Neural progenitor cell (in vitro differentiated cells): ENCODE results near the gene DHRS4L2.
"Not testable (repeated sequence)": the region's sequence is repeated elsewhere in the genome, so short reads cannot be mapped to it uniquely, and the experiment has no call there.

Experiments used
- EZH2 ChIP-seq: fragments of 200-600 bp; sonication (generic); IDR thresholded peaks from 2 replicates; pipeline ENCODE4 v1.6.1; 2017; ENCODE audit warnings: antibody characterized with exemption, mild to moderate bottlenecking, moderate library complexity
- TF ChIP-seq, protein P1 (sequence below): fragments of 200-600 bp; sonication (generic); IDR thresholded peaks from 2 replicates; pipeline ENCODE4 v1.5.1; 2017; ENCODE audit warnings: antibody characterized with exemption, mild to moderate bottlenecking

DNA sequence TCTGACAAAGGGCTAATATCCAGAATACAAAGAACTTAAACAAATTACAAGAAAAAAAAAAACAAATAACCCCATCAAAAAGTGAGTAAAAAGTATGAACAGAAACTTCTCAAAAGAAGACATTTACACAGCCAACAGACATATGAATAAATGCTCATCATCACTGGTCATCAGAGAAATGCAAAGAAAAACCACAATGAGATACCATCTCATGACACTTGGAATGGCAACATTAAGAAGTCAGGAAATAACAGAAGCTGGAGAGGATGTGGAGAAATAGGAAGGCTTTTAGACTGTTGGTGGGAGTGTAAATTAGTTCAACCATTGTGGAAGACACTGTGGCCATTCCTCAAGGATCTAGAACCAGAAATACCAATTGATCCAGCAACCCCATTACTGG is 30.2 kb downstream of the DHRS4L2 start:
- TF ChIP-seq, protein P1, sequence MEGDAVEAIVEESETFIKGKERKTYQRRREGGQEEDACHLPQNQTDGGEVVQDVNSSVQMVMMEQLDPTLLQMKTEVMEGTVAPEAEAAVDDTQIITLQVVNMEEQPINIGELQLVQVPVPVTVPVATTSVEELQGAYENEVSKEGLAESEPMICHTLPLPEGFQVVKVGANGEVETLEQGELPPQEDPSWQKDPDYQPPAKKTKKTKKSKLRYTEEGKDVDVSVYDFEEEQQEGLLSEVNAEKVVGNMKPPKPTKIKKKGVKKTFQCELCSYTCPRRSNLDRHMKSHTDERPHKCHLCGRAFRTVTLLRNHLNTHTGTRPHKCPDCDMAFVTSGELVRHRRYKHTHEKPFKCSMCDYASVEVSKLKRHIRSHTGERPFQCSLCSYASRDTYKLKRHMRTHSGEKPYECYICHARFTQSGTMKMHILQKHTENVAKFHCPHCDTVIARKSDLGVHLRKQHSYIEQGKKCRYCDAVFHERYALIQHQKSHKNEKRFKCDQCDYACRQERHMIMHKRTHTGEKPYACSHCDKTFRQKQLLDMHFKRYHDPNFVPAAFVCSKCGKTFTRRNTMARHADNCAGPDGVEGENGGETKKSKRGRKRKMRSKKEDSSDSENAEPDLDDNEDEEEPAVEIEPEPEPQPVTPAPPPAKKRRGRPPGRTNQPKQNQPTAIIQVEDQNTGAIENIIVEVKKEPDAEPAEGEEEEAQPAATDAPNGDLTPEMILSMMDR, result not testable (repeated sequence)
- not testable (repeated sequence) for TF ChIP-seq EZH2
